GM12874 (cell line): ENCODE measurements around the gene KCNMB2.

Experiments used
- CTCF ChIP-seq: IDR thresholded peaks from 2 replicates; pipeline ENCODE4 v1.5.1; 2011; ENCODE audit warnings: low read depth, mild to moderate bottlenecking, control low read depth, low read length, moderate library complexity; ENCODE audit not compliant: insufficient read depth

KCNMB2 gene

GRCh38 chr3:178538056-178538455 lies 1.8 kb downstream of the KCNMB2 start:
- no peak for TF ChIP-seq CTCF

- no peak for TF ChIP-seq CTCF
Measured at GRCh38 chr3:178540184-178540583, 3.9 kb downstream of the KCNMB2 start.

- TF ChIP-seq CTCF = no peak
Measured at GRCh38 chr3:178545337-178545736, 9.1 kb downstream of the KCNMB2 start.

GRCh38 chr3:178546079-178546478 lies 9.8 kb downstream of the KCNMB2 start:
- no peak for TF ChIP-seq CTCF

GRCh38 chr3:178551916-178552321 lies 15.7 kb downstream of the KCNMB2 start:
- TF ChIP-seq CTCF = no peak

- TF ChIP-seq CTCF = no peak
Measured at GRCh38 chr3:178558637-178559036, 22.4 kb downstream of the KCNMB2 start.

GRCh38 chr3:178560759-178561158 lies 24.5 kb downstream of the KCNMB2 start:
- TF ChIP-seq CTCF = no peak

GRCh38 chr3:178561239-178561638 lies 25.0 kb downstream of the KCNMB2 start:
- TF ChIP-seq CTCF = no peak
